ENCODE measurements around the gene TRMT10B.
A peak's percentile ranks its signal among the peaks of the same experiment; 100 is the strongest.

DNA sequence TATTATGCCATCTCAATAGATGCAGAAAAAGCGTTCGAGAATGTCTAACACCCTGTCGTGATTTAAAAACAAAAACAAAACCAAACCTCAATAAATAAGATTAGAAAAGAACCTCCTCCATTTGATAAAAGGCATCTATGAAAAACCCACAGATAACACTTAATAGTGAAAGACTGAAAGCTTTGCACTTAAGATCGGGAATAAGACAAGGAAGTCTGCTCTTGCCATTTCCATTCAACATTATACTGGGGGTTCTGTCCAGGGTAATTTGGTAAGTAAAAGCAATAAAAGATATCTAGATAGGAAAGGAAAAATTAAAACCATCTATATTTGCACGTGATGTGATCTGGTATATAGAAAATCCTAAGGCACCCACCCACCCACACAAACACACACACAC is 38.5 kb downstream of the TRMT10B start:
- TF ChIP-seq GATA3 (IDR thresholded peaks at IDR 0.05; ENCODE audit: low read depth, low read length) (peak; percentile 50; the same call in 1 of the 2 replicates), GATA2 (IDR thresholded peaks at IDR 0.05; ENCODE audit: low read depth, low read length) (peak; percentile 7; the same call in 1 of the 2 replicates)
